AG09319 (cell line): Measurements from ENCODE around the gene SARDH.
A peak's percentile ranks its signal among the peaks of the same experiment; 100 is the strongest.
"Not testable (repeated sequence)": the region's sequence is repeated elsewhere in the genome, so short reads cannot be mapped to it uniquely, and the experiment has no call there.

Source experiments
- DNase-seq: peaks from one replicate; pipeline ENCODE4 v3.0.0-alpha.2; 2010; ENCODE audit warnings: low read depth; ENCODE audit errors: extremely low read depth
- TF ChIP-seq, protein P1 (sequence below): IDR thresholded peaks from 2 replicates; pipeline ENCODE4 v1.5.1; 2011; ENCODE audit warnings: low read depth, mild to moderate bottlenecking, inconsistent platforms, low read length, moderate library complexity

The SARDH gene

DNA sequence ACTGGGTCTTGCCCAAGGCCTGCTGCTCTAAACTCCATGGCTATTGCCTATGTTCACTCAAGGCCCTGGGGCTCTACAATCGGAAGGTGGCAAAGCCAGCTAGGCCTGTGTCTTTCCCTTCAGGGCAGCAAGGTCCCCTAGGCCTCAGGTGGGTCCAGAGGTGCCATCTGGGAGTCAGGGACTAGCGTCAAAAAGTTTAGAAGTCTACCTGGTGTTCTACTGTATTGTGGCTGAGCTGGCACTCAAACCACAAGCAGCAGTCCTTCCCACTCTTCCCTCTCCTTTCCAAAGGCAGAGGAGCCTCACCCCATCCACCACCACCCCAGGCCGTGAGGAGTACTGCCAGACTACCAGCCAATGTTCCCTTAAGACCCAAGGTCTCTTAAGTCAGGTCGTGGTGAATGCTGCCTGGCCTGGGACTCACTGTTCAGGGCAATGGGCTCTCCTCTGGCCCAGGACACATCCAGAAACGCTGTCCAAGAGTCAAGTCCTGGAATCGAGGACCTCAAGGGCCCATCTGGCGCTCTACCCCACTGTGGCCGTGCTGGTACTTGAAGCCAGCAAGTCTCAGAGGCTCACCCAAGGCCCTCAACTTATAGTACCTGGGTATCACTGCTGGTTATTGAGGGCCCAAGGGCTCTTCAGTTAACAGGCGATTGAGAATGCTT, 13.0 kb upstream of the SARDH start:
- no peak for DNase-seq
- TF ChIP-seq, protein P1, sequence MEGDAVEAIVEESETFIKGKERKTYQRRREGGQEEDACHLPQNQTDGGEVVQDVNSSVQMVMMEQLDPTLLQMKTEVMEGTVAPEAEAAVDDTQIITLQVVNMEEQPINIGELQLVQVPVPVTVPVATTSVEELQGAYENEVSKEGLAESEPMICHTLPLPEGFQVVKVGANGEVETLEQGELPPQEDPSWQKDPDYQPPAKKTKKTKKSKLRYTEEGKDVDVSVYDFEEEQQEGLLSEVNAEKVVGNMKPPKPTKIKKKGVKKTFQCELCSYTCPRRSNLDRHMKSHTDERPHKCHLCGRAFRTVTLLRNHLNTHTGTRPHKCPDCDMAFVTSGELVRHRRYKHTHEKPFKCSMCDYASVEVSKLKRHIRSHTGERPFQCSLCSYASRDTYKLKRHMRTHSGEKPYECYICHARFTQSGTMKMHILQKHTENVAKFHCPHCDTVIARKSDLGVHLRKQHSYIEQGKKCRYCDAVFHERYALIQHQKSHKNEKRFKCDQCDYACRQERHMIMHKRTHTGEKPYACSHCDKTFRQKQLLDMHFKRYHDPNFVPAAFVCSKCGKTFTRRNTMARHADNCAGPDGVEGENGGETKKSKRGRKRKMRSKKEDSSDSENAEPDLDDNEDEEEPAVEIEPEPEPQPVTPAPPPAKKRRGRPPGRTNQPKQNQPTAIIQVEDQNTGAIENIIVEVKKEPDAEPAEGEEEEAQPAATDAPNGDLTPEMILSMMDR = no peak

DNA sequence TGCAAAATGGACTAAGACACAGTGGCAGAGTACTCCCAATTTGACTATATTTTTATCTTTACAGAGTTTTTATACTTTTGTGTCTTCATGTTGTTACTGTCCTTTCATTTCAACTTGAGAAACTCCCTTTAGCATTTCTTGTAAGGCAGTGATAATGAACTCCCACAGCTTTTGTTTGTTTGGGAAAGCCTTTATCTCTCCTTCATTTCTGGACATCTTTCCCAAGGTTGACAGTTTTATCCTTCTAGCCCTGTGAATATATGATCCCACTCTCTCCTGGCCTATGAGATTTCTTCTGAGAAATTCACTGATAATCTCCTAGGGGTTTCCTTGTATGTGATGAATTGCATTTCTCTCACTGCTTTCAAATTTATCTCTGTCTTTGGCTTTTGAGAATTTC, 9.2 kb upstream of the SARDH start:
- TF ChIP-seq, protein P1 = no peak
- DNase-seq = no peak

DNA sequence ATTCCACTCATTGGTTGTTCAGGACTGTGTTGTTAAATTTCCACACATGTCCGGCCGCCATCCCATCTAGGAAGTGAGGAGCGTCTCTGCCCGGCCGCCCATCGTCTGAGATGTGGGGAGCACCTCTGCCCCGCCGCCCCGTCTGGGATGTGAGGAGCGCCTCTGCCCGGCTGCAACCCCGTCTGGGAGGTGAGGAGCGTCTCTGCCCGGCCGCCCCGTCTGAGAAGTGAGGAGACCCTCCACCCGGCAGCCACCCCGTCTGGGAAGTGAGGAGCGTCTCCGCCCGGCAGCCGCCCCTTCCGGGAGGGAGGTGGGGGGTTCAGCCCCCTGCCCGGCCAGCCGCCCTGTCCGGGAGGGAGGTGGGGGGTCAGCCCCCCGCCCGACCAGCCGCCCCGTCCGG, 6.4 kb upstream of the SARDH start:
- not testable (repeated sequence) for DNase-seq

DNA sequence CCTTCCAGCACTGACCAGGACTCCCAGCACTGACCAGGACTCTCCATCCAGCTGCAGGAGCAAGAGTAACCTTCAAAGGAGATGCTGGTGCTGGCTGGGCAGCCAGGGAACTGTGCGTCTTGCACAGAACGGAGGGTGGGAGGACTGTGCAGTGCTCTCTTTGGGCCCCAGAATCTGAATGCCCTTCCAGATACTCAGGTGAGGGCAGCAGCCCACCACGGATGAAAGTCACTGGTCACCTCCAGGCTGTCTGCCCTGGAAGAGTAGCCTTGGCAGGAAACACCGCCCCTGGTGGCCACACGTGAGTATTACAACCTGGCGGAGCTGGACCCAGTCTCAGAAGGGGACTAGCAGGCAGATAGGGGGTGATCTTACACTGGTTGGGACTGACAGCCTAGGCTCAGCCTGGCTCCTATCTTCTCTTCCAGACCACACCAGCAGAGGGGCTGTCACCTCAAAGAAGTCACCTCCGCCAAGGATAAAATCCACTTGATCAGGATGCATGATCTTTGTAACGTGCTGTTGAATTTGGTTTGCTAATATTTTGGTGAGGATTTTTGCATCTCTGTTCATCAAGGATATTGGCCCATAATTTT, 4.8 kb upstream of the SARDH start:
- DNase-seq = no peak

DNA sequence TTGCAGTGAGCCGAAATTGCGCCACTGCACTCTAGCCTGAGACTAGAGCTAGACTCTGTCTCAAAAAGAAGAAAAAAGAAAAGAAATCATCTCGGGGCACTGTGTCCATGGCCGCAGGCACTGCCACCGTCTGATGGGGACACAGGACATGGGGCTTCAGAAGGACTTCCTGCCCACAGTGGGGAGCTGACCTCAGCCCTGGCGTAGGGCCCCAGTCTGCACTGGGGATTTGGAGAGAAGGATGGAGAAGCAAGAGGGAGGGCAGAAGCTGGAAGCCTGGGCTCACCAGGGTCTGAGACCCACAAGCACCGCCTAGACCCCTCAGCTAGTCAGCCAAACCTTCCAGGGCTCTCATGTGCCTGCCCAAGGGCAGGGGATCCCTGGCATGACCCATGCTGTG, 4.1 kb upstream of the SARDH start:
- TF ChIP-seq, protein P1 = no peak
- DNase-seq = no peak

More for the DNA sequence above, 4.8 kb upstream of the SARDH start:
- TF ChIP-seq, protein P1 = peak; percentile 98

DNA sequence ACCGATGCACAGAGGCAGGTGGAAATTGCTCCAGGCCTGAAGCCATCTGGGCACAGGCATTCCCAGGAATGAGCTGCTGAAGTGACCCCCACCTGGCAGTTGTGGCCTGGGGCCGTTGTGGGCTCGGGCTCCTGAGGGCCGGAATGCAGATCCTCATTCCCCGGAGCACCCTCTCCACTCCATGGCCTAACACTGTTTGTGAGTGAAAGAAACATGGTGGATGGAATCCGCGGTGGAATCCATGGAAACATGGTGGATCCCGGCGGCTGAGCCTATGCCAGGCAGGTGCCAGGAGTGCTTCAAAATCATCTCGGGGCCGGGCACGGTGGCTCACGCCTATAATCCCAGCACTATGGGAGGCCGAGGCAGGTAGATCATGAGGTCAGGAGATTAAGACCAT, 3.6 kb upstream of the SARDH start:
- no peak for DNase-seq
- TF ChIP-seq, protein P1 = no peak

DNA sequence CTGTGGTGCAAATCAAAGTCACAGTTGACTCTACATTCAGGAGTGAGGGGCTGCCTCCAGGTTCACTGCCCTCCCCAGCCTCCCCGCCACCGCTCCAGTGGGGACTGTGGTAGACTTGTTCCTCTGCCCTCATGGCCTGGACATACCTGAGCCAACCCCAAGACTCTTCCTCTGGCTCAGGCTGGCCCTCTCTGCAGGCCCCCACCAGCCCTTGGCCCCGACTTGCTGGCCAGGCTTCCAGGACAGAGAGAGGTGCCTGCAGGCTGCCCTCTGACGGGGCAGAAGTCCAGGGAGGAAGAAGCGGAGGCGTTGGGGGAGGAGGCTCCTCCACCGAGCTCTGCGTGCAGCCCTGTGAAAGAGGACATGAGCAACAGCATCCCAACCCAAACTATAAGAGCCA, 2.8 kb upstream of the SARDH start:
- TF ChIP-seq, protein P1 = no peak
- DNase-seq = no peak
